A549 (cell line): ENCODE measurements around the gene HSPG2. TPM values are rescaled to one million over a fixed set of nuclear protein-coding genes. Genes with fewer than 3 reads are reported as not detected.

ENCODE experiments used
- ATAC-seq, 2 experiments: fragments of 200-7000 bp in 1 of 2; fragments of >200 bp in 1 of 2; cut with Nextera tagmentation in 1 of 2; cut with Tn5 transposase in 1 of 2; 3 replicates each; pipeline versions ENCODE4 v1.8.0 to v1.9.1; 2018 to 2020; ENCODE audit warnings: mild to moderate bottlenecking in 1 of 2, moderate library complexity in 1 of 2
- CTCF ChIA-PET: fragments of 300-600 bp; sonication (Branson Sonifier 250); formaldehyde crosslinking; extraction: SDS; loops from one replicate; lab custom pipeline; 2021; ENCODE audit warnings: antibody characterized with exemption, inconsistent platforms; lab: Yijun Ruan, JAX
- POLR2A ChIA-PET: fragments of 350-600 bp; formaldehyde crosslinking; extraction: SDS; loops from one replicate; lab custom pipeline; 2021; ENCODE audit warnings: antibody characterized with exemption, inconsistent platforms; lab: Yijun Ruan, JAX
- DNase-seq, 2 experiments: peaks; one replicate each; pipeline versions ENCODE4 v3.0.0 to v3.0.0-alpha.2; 2011 to 2016; ENCODE audit warnings: low read depth in 1 of 2, low spot score in 1 of 2
- FAIRE-seq: peaks from 2 replicates; lab custom pipeline; 2011; peaks lifted over from hg19 to GRCh38; lab: Jason Lieb, UNC
- H3K27ac ChIP-seq, 2 experiments: fragments of >200 bp; sonication (Bioruptor Twin); formaldehyde crosslinking; 3 replicates each; pipeline ENCODE4 v1.5.1; 2016 to 2017
- H3K4me1 ChIP-seq: fragments of >200 bp; sonication (Bioruptor Twin); formaldehyde crosslinking; 3 replicates; pipeline ENCODE4 v1.6.1; 2016
- H3K4me2 ChIP-seq: fragments of >200 bp; sonication (Bioruptor Twin); formaldehyde crosslinking; 3 replicates; pipeline ENCODE4 v1.6.1; 2016
- H3K4me3 ChIP-seq: fragments of >200 bp; sonication (Bioruptor Twin); formaldehyde crosslinking; 3 replicates; pipeline ENCODE4 v1.5.1; 2016
- H3K9me3 ChIP-seq: fragments of >200 bp; sonication (Bioruptor Twin); formaldehyde crosslinking; 3 replicates; pipeline ENCODE4 v1.6.1; 2016
- BCL3 ChIP-seq: fragments of >200 bp; sonication (Bioruptor Twin); formaldehyde crosslinking; IDR thresholded peaks from 3 replicates; pipeline ENCODE4 v1.6.1; 2016
- EP300 ChIP-seq, 2 experiments: fragments of >200 bp; sonication (Bioruptor Twin); formaldehyde crosslinking; IDR thresholded peaks; 2 replicates in 1 of 2; 3 replicates in 1 of 2; pipeline ENCODE4 v1.6.1; 2016 to 2017
- ESRRA ChIP-seq: fragments of 150-350 bp; IDR thresholded peaks from 2 replicates; pipeline ENCODE4 v1.6.1; 2014; ENCODE audit warnings: mild to moderate bottlenecking, low read length, borderline replicate concordance
- FOSL2 ChIP-seq, 2 experiments: fragments of 450-650 bp in 1 of 2; fragments of >200 bp in 1 of 2; sonication (Bioruptor Twin) in 1 of 2; formaldehyde crosslinking; IDR thresholded peaks; 2 replicates each; pipeline versions ENCODE4 v1.5.0 to v1.6.1; 2016 to 2020; ENCODE audit warnings: mild to moderate bottlenecking in 1 of 2, moderate library complexity in 1 of 2
- FOXS1 ChIP-seq: fragments of 250-450 bp; sonication (Bioruptor Pico); IDR thresholded peaks from 2 replicates; pipeline ENCODE4 v1.5.0; 2020; ENCODE audit warnings: mild to moderate bottlenecking, moderate library complexity
- HEYL ChIP-seq: fragments of 250-450 bp; sonication (Bioruptor Pico); IDR thresholded peaks from 2 replicates; pipeline ENCODE4 v1.8.0; 2021; ENCODE audit warnings: mild to moderate bottlenecking, moderate library complexity
- KDM5A ChIP-seq: fragments of 200-600 bp; sonication (generic); IDR thresholded peaks from 2 replicates; pipeline ENCODE4 v1.6.1; 2016; ENCODE audit warnings: antibody characterized with exemption, mild to moderate bottlenecking
- MAFK ChIP-seq: fragments of 450-650 bp; IDR thresholded peaks from 2 replicates; pipeline ENCODE4 v1.6.1; 2014; ENCODE audit not compliant: partially characterized antibody
- MAX ChIP-seq: IDR thresholded peaks from 2 replicates; pipeline ENCODE4 v1.6.1; 2012
- NR3C1 ChIP-seq: fragments of >200 bp; sonication (Bioruptor Twin); formaldehyde crosslinking; IDR thresholded peaks from 3 replicates; pipeline ENCODE4 v1.6.1; 2017
- PHF8 ChIP-seq: fragments of 200-600 bp; sonication (generic); IDR thresholded peaks from 2 replicates; pipeline ENCODE4 v1.6.1; 2016; ENCODE audit warnings: low read depth, mild to moderate bottlenecking, antibody characterized with exemption, moderate library complexity, borderline replicate concordance
- POLR2A ChIP-seq: IDR thresholded peaks from 2 replicates; pipeline ENCODE4 v1.6.1; 2012; ENCODE audit warnings: mild to moderate bottlenecking, low read length
- RARB ChIP-seq: fragments of 250-450 bp; sonication (Bioruptor Pico); IDR thresholded peaks from 2 replicates; pipeline ENCODE4 v1.8.0; 2021; ENCODE audit warnings: mild to moderate bottlenecking, moderate library complexity
- RCOR1 ChIP-seq: fragments of 150-350 bp; IDR thresholded peaks from 2 replicates; pipeline ENCODE4 v1.6.1; 2014; ENCODE audit warnings: antibody characterized with exemption, low read length, low read depth
- RNF2 ChIP-seq: fragments of 200-600 bp; sonication (generic); IDR thresholded peaks from 2 replicates; pipeline ENCODE4 v1.6.1; 2016; ENCODE audit warnings: low read depth, mild to moderate bottlenecking, antibody characterized with exemption, moderate library complexity, borderline replicate concordance
- ZNF302 ChIP-seq: fragments of 250-450 bp; sonication (Bioruptor Pico); IDR thresholded peaks from 2 replicates; pipeline ENCODE4 v1.9.0; 2021; ENCODE audit warnings: inconsistent platforms, mild to moderate bottlenecking, moderate library complexity
- WGBS: methylation state at CpG from one replicate; pipeline ENCODE4 v1.1.6; 2017; ENCODE audit errors: missing lambda C conversion rate; 5-methylcytosine and 5-hydroxymethylcytosine counted together
- polyA plus RNA-seq, 4 experiments: library from polyadenylated mRNA; depleted of rRNA in 3 of 4; stranded (reverse); fragments of >200 nt; fragmentation: RNase III in 1 of 4; extraction: RNeasy Plus Mini Kit Qiagen cat#74134 plus additional on column Dnase treatment in 1 of 4; gene quantifications; 2 replicates in 3 of 4; 3 replicates in 1 of 4; pipeline ENCODE4 v1.2.3, GENCODE V29; 2011 to 2017
- TF ChIP-seq, protein P1 (sequence below): fragments of 450-650 bp; IDR thresholded peaks from 2 replicates; pipeline ENCODE4 v1.6.1; 2014; ENCODE audit warnings: antibody characterized with exemption
- TF ChIP-seq, protein P2 (sequence below): IDR thresholded peaks from 2 replicates; pipeline ENCODE4 v1.6.1; 2012; ENCODE audit warnings: low read depth, borderline replicate concordance
- TF ChIP-seq, protein P3 (sequence below): fragments of 200-600 bp; sonication (generic); IDR thresholded peaks from 2 replicates; pipeline ENCODE4 v1.6.1; 2016; ENCODE audit warnings: antibody characterized with exemption, mild to moderate bottlenecking, moderate library complexity
- TF ChIP-seq, protein P4 (sequence below): IDR thresholded peaks from 2 replicates; pipeline ENCODE4 v1.6.1; 2012

HSPG2 gene
- polyA plus RNA-seq, 2 of the 4 experiments (the other 2 are of a cell fraction) = 7.0 to 42.7 TPM

DNA sequence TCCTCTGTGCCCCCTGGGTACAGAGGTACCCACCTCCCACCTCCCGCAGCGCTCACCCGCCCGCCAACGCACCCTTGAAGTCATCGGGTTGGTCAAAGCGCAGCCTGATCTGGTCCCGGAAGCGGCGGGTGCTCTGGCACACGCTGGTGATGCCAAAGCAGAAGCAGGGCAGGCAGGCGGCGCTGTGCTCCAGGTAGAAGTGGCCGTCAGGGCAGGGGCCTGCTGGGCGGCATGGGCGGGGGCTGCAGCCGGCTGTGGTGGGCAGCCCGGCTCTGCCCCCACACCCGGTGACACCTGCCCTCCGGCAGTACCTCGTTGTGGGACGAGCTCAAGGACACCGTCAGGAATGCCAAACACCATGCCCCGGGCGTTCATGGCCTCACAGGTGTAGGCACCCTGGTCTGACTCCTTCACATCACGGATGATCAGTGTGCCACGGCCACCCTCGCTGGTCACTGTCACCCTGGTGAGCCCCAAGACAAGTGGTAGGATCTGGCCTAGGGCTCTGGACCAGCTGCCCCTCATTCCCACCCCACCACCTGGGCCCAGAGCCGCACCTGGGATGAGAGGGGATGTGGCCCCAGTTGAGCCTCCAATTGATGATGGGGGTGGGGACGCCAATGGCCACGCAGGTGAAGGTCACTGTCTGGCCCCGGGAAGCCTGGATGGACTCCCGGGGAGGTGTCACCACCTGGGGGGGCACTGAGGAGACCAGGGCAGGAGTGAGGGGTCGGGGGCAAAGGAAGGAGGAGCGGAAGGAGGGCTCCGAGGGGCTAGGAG lies 52.5 kb downstream of the HSPG2 start:
- ATAC-seq = no peak
- ChIA-PET CTCF (no interaction called here), POLR2A (no interaction called here)
- 92% methylated on average over 19 of the region's 36 CpGs for WGBS
- FAIRE-seq = no peak
- Histone ChIP-seq H3K4me2 (no peak overlapping the region), H3K4me3 (no peak overlapping the region), H3K9me3 (no peaks in the 10 kb centered on the region), H3K4me1 (no peaks in the 10 kb centered on the region), H3K27ac (no peak overlapping the region)
- no peak for TF ChIP-seq NR3C1
- TF ChIP-seq RNF2 = no peak
- TF ChIP-seq, protein P1, sequence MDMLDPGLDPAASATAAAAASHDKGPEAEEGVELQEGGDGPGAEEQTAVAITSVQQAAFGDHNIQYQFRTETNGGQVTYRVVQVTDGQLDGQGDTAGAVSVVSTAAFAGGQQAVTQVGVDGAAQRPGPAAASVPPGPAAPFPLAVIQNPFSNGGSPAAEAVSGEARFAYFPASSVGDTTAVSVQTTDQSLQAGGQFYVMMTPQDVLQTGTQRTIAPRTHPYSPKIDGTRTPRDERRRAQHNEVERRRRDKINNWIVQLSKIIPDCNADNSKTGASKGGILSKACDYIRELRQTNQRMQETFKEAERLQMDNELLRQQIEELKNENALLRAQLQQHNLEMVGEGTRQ = no peak
- TF ChIP-seq MAX = no peak
- no peak for TF ChIP-seq MAFK
- TF ChIP-seq RCOR1 = no peak
- no peak for TF ChIP-seq RARB (CRISPR knock-in tag)
- no peak for TF ChIP-seq FOSL2 (IDR thresholded peaks at IDR 0.05)
- no peak for TF ChIP-seq FOSL2 (CRISPR knock-in tag; IDR thresholded peaks at IDR 0.05)
- no peak for TF ChIP-seq FOXS1 (CRISPR knock-in tag)
- no peak for TF ChIP-seq PHF8
- TF ChIP-seq KDM5A = no peak
- no peak for TF ChIP-seq EP300 (IDR thresholded peaks at IDR 0.05)
- TF ChIP-seq, protein P2, sequence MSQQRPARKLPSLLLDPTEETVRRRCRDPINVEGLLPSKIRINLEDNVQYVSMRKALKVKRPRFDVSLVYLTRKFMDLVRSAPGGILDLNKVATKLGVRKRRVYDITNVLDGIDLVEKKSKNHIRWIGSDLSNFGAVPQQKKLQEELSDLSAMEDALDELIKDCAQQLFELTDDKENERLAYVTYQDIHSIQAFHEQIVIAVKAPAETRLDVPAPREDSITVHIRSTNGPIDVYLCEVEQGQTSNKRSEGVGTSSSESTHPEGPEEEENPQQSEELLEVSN = no peak
- TF ChIP-seq HEYL (CRISPR knock-in tag) = no peak
- no peak for DNase-seq

- Histone ChIP-seq H3K9me3 (no peaks in the 10 kb centered on the region), H3K4me1 (no peaks in the 10 kb centered on the region), H3K4me3 (no peak overlapping the region), H3K4me2 (no peak overlapping the region), H3K27ac (no peak overlapping the region)
- FAIRE-seq = no peak
- TF ChIP-seq, protein P2 = no peak
- TF ChIP-seq POLR2A = no peak
- TF ChIP-seq ESRRA = no peak
- TF ChIP-seq BCL3 = no peak
- TF ChIP-seq RNF2 = no peak
- TF ChIP-seq, protein P3, sequence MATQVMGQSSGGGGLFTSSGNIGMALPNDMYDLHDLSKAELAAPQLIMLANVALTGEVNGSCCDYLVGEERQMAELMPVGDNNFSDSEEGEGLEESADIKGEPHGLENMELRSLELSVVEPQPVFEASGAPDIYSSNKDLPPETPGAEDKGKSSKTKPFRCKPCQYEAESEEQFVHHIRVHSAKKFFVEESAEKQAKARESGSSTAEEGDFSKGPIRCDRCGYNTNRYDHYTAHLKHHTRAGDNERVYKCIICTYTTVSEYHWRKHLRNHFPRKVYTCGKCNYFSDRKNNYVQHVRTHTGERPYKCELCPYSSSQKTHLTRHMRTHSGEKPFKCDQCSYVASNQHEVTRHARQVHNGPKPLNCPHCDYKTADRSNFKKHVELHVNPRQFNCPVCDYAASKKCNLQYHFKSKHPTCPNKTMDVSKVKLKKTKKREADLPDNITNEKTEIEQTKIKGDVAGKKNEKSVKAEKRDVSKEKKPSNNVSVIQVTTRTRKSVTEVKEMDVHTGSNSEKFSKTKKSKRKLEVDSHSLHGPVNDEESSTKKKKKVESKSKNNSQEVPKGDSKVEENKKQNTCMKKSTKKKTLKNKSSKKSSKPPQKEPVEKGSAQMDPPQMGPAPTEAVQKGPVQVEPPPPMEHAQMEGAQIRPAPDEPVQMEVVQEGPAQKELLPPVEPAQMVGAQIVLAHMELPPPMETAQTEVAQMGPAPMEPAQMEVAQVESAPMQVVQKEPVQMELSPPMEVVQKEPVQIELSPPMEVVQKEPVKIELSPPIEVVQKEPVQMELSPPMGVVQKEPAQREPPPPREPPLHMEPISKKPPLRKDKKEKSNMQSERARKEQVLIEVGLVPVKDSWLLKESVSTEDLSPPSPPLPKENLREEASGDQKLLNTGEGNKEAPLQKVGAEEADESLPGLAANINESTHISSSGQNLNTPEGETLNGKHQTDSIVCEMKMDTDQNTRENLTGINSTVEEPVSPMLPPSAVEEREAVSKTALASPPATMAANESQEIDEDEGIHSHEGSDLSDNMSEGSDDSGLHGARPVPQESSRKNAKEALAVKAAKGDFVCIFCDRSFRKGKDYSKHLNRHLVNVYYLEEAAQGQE = no peak
- no peak for TF ChIP-seq NR3C1
- no peak for TF ChIP-seq ZNF302 (CRISPR knock-in tag)
- TF ChIP-seq, protein P4, sequence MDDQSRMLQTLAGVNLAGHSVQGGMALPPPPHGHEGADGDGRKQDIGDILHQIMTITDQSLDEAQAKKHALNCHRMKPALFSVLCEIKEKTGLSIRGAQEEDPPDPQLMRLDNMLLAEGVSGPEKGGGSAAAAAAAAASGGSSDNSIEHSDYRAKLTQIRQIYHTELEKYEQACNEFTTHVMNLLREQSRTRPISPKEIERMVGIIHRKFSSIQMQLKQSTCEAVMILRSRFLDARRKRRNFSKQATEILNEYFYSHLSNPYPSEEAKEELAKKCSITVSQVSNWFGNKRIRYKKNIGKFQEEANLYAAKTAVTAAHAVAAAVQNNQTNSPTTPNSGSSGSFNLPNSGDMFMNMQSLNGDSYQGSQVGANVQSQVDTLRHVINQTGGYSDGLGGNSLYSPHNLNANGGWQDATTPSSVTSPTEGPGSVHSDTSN = no peak
- WGBS = 87% methylated on average over 11 of the region's 11 CpGs
- no peak for DNase-seq
- no peak for ATAC-seq
- CTCF ChIA-PET = interaction anchor here (1.2 kb wide), 1 partner anchor 80 kb away, joined by 3 read pairs; no protein-coding TSS in a partner anchor
- POLR2A ChIA-PET = no interaction called here
These were observed 54.2 kb downstream of the HSPG2 start for GRCh38 chr1:21882721-21883415.
